WTC11 (cell line): ENCODE measurements around the gene TOR3A. TPM values are rescaled to one million over a fixed set of nuclear protein-coding genes. Genes with fewer than 3 reads are reported as not detected.

Experiments used
- ATAC-seq: fragments of 200-7000 bp; cut with Tn5 transposase; 2 replicates; pipeline ENCODE4 v1.10.0; 2021; ENCODE audit warnings: mild to moderate bottlenecking, moderate library complexity
- CTCF ChIA-PET: fragments of 300-600 bp; sonication (Branson Sonifier 250); formaldehyde crosslinking; loops from one replicate; lab custom pipeline; 2021; ENCODE audit warnings: antibody characterized with exemption; lab: Charles Lee
- POLR2A ChIA-PET: fragments of 350-600 bp; sonication (Branson Sonifier 250); formaldehyde crosslinking; loops from one replicate; lab custom pipeline; 2021; ENCODE audit warnings: antibody characterized with exemption; lab: Charles Lee
- DNase-seq: peaks from one replicate; pipeline ENCODE4 v3.0.0; 2021; ENCODE audit warnings: low spot score
- H3K27ac Mint-ChIP-seq: 2 replicates; pipeline ENCODE4 v1.8.0; 2021; ENCODE audit warnings: mixed read lengths
- H3K27me3 Mint-ChIP-seq: 2 replicates; pipeline ENCODE4 v1.8.0; 2021; ENCODE audit warnings: low read depth, mild to moderate bottlenecking, moderate library complexity, mixed read lengths
- H3K36me3 Mint-ChIP-seq: 2 replicates; pipeline ENCODE4 v1.8.0; 2021; ENCODE audit warnings: mixed read lengths
- H3K4me1 Mint-ChIP-seq: 2 replicates; pipeline ENCODE4 v1.8.0; 2022; ENCODE audit warnings: mixed read lengths
- H3K4me3 Mint-ChIP-seq: 2 replicates; pipeline ENCODE4 v1.8.0; 2021; ENCODE audit warnings: mild to moderate bottlenecking, moderate library complexity, mixed read lengths
- H3K9me3 Mint-ChIP-seq: 2 replicates; pipeline ENCODE4 v1.8.0; 2021; ENCODE audit warnings: mixed read lengths
- ATF1 ChIP-seq: sonication (generic); formaldehyde crosslinking; IDR thresholded peaks from 2 replicates; pipeline ENCODE4 v1.8.1; 2023; ENCODE audit warnings: mild to moderate bottlenecking, moderate library complexity, missing genetic modification reagents
- EMX1 ChIP-seq: fragments of 250-450 bp; sonication (Bioruptor Pico); IDR thresholded peaks from 2 replicates; pipeline ENCODE4 v1.8.0; 2021; ENCODE audit warnings: mild to moderate bottlenecking
- ESRRA ChIP-seq: sonication (generic); formaldehyde crosslinking; IDR thresholded peaks from 2 replicates; pipeline ENCODE4 v1.8.1; 2022; ENCODE audit warnings: mild to moderate bottlenecking, missing genetic modification reagents, borderline replicate concordance
- HMGA2 ChIP-seq: fragments of 250-450 bp; sonication (Bioruptor Pico); IDR thresholded peaks from 2 replicates; pipeline ENCODE4 v1.4.0; 2021; ENCODE audit warnings: mild to moderate bottlenecking, moderate library complexity
- KAT7 ChIP-seq: sonication (generic); formaldehyde crosslinking; IDR thresholded peaks from 2 replicates; pipeline ENCODE4 v1.8.1; 2023; ENCODE audit warnings: missing genetic modification reagents, mild to moderate bottlenecking, borderline replicate concordance
- MYBL2 ChIP-seq: sonication (generic); formaldehyde crosslinking; IDR thresholded peaks from 2 replicates; pipeline ENCODE4 v1.8.1; 2023; ENCODE audit warnings: mild to moderate bottlenecking, moderate library complexity, missing genetic modification reagents
- NFATC4 ChIP-seq: fragments of 250-450 bp; sonication (Bioruptor Pico); IDR thresholded peaks from 2 replicates; pipeline ENCODE4 v1.9.0; 2021; ENCODE audit warnings: mild to moderate bottlenecking
- NR1H2 ChIP-seq: sonication (generic); formaldehyde crosslinking; IDR thresholded peaks from 2 replicates; pipeline ENCODE4 v1.9.0; 2021; ENCODE audit warnings: mild to moderate bottlenecking, moderate library complexity, missing genetic modification reagents
- NR2C2 ChIP-seq: sonication (generic); formaldehyde crosslinking; IDR thresholded peaks from 2 replicates; pipeline ENCODE4 v1.8.0; 2022; ENCODE audit warnings: mild to moderate bottlenecking, missing genetic modification reagents
- RORB ChIP-seq: fragments of 250-450 bp; sonication (Bioruptor Pico); IDR thresholded peaks from 2 replicates; pipeline ENCODE4 v1.9.0; 2021; ENCODE audit warnings: mild to moderate bottlenecking
- TCF7 ChIP-seq: sonication (generic); formaldehyde crosslinking; IDR thresholded peaks from 2 replicates; pipeline ENCODE4 v1.8.0; 2022; ENCODE audit warnings: mild to moderate bottlenecking, low read depth, missing genetic modification reagents, moderate library complexity
- TEAD1 ChIP-seq: sonication (generic); formaldehyde crosslinking; IDR thresholded peaks from 2 replicates; pipeline ENCODE4 v1.8.0; 2022; ENCODE audit warnings: mild to moderate bottlenecking, missing genetic modification reagents
- ZBTB21 ChIP-seq: sonication (generic); formaldehyde crosslinking; IDR thresholded peaks from 2 replicates; pipeline ENCODE4 v1.8.1; 2023; ENCODE audit warnings: mild to moderate bottlenecking, missing genetic modification reagents, borderline replicate concordance
- ZNF232 ChIP-seq: sonication (generic); formaldehyde crosslinking; IDR thresholded peaks from 2 replicates; pipeline ENCODE4 v1.8.0; 2022; ENCODE audit warnings: mild to moderate bottlenecking, missing genetic modification reagents
- ZNF671 ChIP-seq: fragments of 250-450 bp; sonication (Bioruptor Pico); IDR thresholded peaks from 2 replicates; pipeline ENCODE4 v1.8.0; 2021; ENCODE audit warnings: mild to moderate bottlenecking
- total RNA-seq: library from RNA; stranded (reverse); gene quantifications from 3 replicates; pipeline ENCODE4 v1.2.3, GENCODE V29; 2021
- TF ChIP-seq, protein P1 (sequence below): sonication (generic); formaldehyde crosslinking; IDR thresholded peaks from 2 replicates; pipeline ENCODE4 v1.8.0; 2023; ENCODE audit warnings: missing genetic modification reagents, mild to moderate bottlenecking, borderline replicate concordance
- TF ChIP-seq, protein P2 (sequence below): sonication (generic); formaldehyde crosslinking; IDR thresholded peaks from 2 replicates; pipeline ENCODE4 v1.8.0; 2022; ENCODE audit warnings: mild to moderate bottlenecking, missing genetic modification reagents
- TF ChIP-seq, protein P3 (sequence below): sonication (generic); formaldehyde crosslinking; IDR thresholded peaks from 2 replicates; pipeline ENCODE4 v1.8.0; 2022; ENCODE audit warnings: mild to moderate bottlenecking, missing genetic modification reagents
- TF ChIP-seq, protein P4 (sequence below): fragments of 250-450 bp; sonication (Bioruptor Pico); IDR thresholded peaks from 2 replicates; pipeline ENCODE4 v2.1.2; 2022; ENCODE audit warnings: mild to moderate bottlenecking, moderate library complexity
- TF ChIP-seq, protein P5 (sequence below): sonication (generic); formaldehyde crosslinking; IDR thresholded peaks from 2 replicates; pipeline ENCODE4 v1.8.1; 2022; ENCODE audit warnings: low read depth, mild to moderate bottlenecking, moderate library complexity, missing genetic modification reagents, borderline replicate concordance
- TF ChIP-seq, protein P6 (sequence below): sonication (generic); formaldehyde crosslinking; IDR thresholded peaks from 2 replicates; pipeline ENCODE4 v1.8.0; 2022; ENCODE audit warnings: missing genetic modification reagents

TOR3A gene
- total RNA-seq, 1 experiment from 2014 or later: 20.5 TPM

DNA sequence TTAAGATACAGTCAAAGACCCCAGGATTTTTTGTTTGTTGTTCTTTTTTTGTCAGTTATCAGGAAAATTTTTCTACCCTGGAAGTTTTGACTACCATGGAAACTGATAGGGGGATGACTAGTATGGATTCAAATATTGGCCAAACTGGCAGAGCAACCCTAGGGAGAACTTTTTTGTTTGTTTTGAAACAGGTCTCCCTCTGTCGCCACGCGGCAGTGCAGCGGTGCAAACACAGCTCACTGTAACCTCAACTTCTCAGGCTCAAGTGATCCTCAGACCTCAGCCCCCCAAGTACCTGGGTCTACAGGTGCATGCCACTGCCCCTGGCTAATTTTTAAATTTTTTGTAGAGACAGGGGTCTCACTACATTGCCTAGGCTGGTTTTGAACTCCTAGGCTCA is 46.6 kb downstream of the TOR3A start:
- ChIA-PET POLR2A (no interaction called here), CTCF (no interaction called here)
- TF ChIP-seq, protein P1, sequence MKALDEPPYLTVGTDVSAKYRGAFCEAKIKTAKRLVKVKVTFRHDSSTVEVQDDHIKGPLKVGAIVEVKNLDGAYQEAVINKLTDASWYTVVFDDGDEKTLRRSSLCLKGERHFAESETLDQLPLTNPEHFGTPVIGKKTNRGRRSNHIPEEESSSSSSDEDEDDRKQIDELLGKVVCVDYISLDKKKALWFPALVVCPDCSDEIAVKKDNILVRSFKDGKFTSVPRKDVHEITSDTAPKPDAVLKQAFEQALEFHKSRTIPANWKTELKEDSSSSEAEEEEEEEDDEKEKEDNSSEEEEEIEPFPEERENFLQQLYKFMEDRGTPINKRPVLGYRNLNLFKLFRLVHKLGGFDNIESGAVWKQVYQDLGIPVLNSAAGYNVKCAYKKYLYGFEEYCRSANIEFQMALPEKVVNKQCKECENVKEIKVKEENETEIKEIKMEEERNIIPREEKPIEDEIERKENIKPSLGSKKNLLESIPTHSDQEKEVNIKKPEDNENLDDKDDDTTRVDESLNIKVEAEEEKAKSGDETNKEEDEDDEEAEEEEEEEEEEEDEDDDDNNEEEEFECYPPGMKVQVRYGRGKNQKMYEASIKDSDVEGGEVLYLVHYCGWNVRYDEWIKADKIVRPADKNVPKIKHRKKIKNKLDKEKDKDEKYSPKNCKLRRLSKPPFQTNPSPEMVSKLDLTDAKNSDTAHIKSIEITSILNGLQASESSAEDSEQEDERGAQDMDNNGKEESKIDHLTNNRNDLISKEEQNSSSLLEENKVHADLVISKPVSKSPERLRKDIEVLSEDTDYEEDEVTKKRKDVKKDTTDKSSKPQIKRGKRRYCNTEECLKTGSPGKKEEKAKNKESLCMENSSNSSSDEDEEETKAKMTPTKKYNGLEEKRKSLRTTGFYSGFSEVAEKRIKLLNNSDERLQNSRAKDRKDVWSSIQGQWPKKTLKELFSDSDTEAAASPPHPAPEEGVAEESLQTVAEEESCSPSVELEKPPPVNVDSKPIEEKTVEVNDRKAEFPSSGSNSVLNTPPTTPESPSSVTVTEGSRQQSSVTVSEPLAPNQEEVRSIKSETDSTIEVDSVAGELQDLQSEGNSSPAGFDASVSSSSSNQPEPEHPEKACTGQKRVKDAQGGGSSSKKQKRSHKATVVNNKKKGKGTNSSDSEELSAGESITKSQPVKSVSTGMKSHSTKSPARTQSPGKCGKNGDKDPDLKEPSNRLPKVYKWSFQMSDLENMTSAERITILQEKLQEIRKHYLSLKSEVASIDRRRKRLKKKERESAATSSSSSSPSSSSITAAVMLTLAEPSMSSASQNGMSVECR (CRISPR knock-in tag): no peak
- TF ChIP-seq ESRRA (CRISPR knock-in tag) (no peak), MYBL2 (CRISPR knock-in tag) (no peak), ATF1 (no peak), KAT7 (CRISPR knock-in tag) (no peak), TCF7 (CRISPR knock-in tag) (no peak), ZNF232 (CRISPR knock-in tag) (no peak), HMGA2 (no peak), ZNF671 (no peak), ZBTB21 (no peak), EMX1 (CRISPR knock-in tag) (no peak), NFATC4 (CRISPR knock-in tag) (no peak)
- DNase-seq (no peak), ATAC-seq (no peak)
- Mint-ChIP-seq H3K4me3 (no peak overlapping the region), H3K27ac (no peak overlapping the region), H3K4me1 (no peaks in the 10 kb centered on the region), H3K9me3 (peaks cover 4% of the 10 kb centered on the region; the same call in 1 of the 2 replicates), H3K36me3 (peaks cover 17% of the 10 kb centered on the region), H3K27me3 (no peaks in the 10 kb centered on the region)

DNA sequence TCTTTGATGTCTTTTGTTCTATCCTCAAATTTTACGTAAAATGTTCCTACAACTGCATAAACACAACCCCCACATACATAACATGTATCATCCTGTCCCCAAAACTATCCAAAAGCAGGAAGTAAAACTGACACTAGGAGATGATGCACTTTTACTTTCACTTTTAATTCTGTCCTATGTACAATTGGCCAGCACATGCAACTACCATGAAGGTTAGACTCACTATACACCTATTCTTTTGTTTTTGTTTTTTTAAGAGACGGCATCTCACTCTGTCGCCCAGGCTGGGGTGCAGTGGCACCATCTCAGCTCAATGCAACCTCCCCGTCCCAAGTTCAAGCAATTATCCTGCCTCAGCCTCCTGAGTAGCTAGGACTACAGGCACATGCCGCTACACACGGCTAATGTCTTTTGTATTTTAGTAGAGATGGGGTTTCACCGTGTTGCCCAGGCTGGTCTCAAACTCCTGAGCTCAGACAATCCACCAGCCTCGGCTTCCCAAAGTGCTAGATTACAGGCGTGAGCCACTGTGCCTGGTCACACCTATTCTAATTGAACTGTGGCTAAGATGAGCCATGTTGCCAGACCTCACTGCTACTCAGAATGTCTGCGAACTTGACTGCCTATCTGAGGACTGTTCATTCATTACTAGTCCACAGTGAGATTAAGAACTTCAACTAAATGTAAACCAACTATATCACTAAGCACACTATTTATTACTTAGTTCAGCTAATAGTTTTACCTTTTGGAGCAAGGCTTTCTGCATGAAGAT is 48.0 kb downstream of the TOR3A start:
- ChIA-PET CTCF (interaction anchor here (1.1 kb wide), 1 partner anchor 9 kb away, joined by 4 read pairs; no protein-coding TSS in a partner anchor), POLR2A (no interaction called here)
- H3K9me3 Mint-ChIP-seq: peaks cover 7% of the 10 kb centered on the region; the same call in 1 of the 2 replicates
- H3K36me3 Mint-ChIP-seq: peaks cover 19% of the 10 kb centered on the region
- H3K4me3 Mint-ChIP-seq: no peak overlapping the region
- DNase-seq: no peak
- ATAC-seq: no peak
- H3K27me3 Mint-ChIP-seq: no peaks in the 10 kb centered on the region
- H3K27ac Mint-ChIP-seq: no peak overlapping the region
- H3K4me1 Mint-ChIP-seq: no peaks in the 10 kb centered on the region
- no peak for TF ChIP-seq MYBL2 (CRISPR knock-in tag)
- no peak for TF ChIP-seq NR1H2 (CRISPR knock-in tag)
- TF ChIP-seq TEAD1 (CRISPR knock-in tag): no peak
- no peak for TF ChIP-seq ZNF671
- no peak for TF ChIP-seq RORB (CRISPR knock-in tag)
- TF ChIP-seq, protein P2, sequence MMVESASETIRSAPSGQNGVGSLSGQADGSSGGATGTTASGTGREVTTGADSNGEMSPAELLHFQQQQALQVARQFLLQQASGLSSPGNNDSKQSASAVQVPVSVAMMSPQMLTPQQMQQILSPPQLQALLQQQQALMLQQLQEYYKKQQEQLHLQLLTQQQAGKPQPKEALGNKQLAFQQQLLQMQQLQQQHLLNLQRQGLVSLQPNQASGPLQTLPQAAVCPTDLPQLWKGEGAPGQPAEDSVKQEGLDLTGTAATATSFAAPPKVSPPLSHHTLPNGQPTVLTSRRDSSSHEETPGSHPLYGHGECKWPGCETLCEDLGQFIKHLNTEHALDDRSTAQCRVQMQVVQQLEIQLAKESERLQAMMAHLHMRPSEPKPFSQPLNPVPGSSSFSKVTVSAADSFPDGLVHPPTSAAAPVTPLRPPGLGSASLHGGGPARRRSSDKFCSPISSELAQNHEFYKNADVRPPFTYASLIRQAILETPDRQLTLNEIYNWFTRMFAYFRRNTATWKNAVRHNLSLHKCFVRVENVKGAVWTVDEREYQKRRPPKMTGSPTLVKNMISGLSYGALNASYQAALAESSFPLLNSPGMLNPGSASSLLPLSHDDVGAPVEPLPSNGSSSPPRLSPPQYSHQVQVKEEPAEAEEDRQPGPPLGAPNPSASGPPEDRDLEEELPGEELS: no peak
- TF ChIP-seq, protein P3, sequence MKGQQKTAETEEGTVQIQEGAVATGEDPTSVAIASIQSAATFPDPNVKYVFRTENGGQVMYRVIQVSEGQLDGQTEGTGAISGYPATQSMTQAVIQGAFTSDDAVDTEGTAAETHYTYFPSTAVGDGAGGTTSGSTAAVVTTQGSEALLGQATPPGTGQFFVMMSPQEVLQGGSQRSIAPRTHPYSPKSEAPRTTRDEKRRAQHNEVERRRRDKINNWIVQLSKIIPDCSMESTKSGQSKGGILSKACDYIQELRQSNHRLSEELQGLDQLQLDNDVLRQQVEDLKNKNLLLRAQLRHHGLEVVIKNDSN: no peak
- TF ChIP-seq NR2C2: no peak
- TF ChIP-seq, protein P4, sequence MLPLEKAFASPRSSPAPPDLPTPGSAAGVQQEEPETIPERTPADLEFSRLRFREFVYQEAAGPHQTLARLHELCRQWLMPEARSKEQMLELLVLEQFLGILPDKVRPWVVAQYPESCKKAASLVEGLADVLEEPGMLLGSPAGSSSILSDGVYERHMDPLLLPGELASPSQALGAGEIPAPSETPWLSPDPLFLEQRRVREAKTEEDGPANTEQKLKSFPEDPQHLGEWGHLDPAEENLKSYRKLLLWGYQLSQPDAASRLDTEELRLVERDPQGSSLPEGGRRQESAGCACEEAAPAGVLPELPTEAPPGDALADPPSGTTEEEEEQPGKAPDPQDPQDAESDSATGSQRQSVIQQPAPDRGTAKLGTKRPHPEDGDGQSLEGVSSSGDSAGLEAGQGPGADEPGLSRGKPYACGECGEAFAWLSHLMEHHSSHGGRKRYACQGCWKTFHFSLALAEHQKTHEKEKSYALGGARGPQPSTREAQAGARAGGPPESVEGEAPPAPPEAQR (CRISPR knock-in tag): no peak
- TF ChIP-seq, protein P5, sequence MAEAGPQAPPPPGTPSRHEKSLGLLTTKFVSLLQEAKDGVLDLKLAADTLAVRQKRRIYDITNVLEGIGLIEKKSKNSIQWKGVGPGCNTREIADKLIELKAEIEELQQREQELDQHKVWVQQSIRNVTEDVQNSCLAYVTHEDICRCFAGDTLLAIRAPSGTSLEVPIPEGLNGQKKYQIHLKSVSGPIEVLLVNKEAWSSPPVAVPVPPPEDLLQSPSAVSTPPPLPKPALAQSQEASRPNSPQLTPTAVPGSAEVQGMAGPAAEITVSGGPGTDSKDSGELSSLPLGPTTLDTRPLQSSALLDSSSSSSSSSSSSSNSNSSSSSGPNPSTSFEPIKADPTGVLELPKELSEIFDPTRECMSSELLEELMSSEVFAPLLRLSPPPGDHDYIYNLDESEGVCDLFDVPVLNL (CRISPR knock-in tag): no peak
- TF ChIP-seq, protein P6, sequence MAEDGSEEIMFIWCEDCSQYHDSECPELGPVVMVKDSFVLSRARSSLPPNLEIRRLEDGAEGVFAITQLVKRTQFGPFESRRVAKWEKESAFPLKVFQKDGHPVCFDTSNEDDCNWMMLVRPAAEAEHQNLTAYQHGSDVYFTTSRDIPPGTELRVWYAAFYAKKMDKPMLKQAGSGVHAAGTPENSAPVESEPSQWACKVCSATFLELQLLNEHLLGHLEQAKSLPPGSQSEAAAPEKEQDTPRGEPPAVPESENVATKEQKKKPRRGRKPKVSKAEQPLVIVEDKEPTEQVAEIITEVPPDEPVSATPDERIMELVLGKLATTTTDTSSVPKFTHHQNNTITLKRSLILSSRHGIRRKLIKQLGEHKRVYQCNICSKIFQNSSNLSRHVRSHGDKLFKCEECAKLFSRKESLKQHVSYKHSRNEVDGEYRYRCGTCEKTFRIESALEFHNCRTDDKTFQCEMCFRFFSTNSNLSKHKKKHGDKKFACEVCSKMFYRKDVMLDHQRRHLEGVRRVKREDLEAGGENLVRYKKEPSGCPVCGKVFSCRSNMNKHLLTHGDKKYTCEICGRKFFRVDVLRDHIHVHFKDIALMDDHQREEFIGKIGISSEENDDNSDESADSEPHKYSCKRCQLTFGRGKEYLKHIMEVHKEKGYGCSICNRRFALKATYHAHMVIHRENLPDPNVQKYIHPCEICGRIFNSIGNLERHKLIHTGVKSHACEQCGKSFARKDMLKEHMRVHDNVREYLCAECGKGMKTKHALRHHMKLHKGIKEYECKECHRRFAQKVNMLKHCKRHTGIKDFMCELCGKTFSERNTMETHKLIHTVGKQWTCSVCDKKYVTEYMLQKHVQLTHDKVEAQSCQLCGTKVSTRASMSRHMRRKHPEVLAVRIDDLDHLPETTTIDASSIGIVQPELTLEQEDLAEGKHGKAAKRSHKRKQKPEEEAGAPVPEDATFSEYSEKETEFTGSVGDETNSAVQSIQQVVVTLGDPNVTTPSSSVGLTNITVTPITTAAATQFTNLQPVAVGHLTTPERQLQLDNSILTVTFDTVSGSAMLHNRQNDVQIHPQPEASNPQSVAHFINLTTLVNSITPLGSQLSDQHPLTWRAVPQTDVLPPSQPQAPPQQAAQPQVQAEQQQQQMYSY (CRISPR knock-in tag): no peak
